AG09309 (cell line): ENCODE measurements around the gene BET1L.

Source experiments
- DNase-seq: peaks from one replicate; pipeline ENCODE4 v3.0.0-alpha.2; 2010; ENCODE audit warnings: low read depth
- H3K4me3 ChIP-seq: 2 replicates; pipeline ENCODE4 v1.5.1; 2011; ENCODE audit warnings: mild to moderate bottlenecking, low read depth, low read length, moderate library complexity; ENCODE audit not compliant: control insufficient read depth
- TF ChIP-seq, protein P1 (sequence below): IDR thresholded peaks from 2 replicates; pipeline ENCODE4 v1.5.1; 2011; ENCODE audit warnings: mild to moderate bottlenecking, low read depth, low read length, inconsistent platforms; ENCODE audit not compliant: insufficient read depth, control insufficient read depth; ENCODE audit errors: missing control alignments

Gene BET1L

DNA sequence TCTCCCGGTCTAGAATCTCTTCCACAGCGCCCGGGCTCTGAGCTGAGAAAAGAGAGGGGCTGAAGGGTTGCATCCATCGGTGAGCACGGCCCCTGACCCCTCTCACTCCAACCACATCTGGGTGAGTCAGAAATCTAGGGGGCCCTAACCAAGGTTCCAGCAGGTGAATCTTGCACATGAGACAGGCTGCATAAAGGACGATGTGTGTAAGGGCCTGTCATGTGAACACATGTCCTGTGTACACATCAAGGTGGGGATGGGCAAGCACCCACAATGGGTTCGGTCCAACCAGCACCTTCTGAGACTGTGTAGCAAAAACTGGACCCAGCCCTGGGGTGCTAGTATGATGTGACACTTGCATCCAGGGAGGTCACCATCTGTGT, 1.2 kb downstream of the BET1L start:
- DNase-seq = no peak
- peak overlapping the region; percentile 91 for H3K4me3 ChIP-seq
- TF ChIP-seq, protein P1, sequence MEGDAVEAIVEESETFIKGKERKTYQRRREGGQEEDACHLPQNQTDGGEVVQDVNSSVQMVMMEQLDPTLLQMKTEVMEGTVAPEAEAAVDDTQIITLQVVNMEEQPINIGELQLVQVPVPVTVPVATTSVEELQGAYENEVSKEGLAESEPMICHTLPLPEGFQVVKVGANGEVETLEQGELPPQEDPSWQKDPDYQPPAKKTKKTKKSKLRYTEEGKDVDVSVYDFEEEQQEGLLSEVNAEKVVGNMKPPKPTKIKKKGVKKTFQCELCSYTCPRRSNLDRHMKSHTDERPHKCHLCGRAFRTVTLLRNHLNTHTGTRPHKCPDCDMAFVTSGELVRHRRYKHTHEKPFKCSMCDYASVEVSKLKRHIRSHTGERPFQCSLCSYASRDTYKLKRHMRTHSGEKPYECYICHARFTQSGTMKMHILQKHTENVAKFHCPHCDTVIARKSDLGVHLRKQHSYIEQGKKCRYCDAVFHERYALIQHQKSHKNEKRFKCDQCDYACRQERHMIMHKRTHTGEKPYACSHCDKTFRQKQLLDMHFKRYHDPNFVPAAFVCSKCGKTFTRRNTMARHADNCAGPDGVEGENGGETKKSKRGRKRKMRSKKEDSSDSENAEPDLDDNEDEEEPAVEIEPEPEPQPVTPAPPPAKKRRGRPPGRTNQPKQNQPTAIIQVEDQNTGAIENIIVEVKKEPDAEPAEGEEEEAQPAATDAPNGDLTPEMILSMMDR = no peak

DNA sequence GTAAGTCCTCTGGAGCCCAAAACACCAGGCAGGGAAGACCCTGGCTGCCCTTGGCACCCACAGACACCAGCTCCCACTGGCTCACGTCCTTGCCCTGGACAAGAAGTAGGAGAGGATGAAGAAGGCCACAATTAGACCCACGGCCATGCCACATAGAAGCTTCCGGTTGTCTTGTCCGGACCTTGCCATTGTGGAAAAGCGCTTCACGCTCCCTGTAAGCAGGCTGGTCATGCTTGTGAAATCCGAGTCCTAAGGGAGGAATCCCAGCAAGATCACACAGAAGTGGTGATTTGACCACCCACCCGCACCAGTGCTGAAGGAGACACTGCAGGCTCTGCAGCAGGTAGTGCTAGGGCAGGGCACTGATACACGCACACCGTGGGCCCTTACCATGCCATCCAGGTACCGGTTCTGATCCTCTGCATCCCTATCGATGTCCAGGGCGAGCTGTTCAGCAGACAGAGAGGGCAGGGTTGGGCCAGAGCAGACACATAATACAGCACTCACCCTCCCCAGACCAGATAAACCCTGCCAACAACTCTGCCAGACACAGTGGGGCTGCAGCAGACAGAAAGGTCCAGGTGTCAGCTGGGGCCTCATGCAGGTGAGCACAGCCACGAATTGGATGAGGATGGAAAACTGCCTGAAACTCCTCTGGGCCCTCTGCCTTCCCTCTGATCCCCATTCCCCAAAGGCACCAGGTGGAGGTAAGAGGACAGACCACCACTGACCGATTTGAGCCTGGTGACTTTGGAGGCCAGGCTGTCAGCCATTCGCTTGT, 1.8 kb downstream of the BET1L start:
- TF ChIP-seq, protein P1 = no peak
- H3K4me3 ChIP-seq = peak overlapping the region; percentile 91
- no peak for DNase-seq

DNA sequence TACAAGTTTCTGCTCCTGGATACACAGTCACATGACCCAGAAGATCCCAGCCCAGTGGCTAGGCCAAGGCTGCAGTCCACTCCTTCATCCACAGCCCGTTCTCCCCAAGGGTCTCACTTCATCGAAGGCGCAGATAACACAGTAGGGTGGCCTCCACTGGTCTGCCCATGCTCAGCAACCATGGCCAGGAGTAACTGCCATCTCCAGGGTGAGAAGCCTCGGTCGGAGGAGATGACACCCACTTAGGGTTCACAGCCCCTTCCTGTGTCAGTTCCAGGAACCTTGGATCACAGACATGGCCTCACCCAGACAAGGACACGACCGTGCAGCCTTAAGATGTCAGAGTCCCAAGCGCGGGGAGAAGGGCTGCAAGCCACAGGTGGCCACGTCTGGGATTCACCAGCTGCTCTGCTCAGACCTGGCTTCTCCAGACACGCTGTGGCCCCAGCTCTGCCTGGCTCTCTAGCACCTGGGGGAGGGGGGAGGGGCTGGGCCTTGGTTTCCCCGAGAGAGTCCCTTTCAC, 2.6 kb downstream of the BET1L start:
- TF ChIP-seq, protein P1 = no peak
- H3K4me3 ChIP-seq = no peak overlapping the region
- DNase-seq = no peak

DNA sequence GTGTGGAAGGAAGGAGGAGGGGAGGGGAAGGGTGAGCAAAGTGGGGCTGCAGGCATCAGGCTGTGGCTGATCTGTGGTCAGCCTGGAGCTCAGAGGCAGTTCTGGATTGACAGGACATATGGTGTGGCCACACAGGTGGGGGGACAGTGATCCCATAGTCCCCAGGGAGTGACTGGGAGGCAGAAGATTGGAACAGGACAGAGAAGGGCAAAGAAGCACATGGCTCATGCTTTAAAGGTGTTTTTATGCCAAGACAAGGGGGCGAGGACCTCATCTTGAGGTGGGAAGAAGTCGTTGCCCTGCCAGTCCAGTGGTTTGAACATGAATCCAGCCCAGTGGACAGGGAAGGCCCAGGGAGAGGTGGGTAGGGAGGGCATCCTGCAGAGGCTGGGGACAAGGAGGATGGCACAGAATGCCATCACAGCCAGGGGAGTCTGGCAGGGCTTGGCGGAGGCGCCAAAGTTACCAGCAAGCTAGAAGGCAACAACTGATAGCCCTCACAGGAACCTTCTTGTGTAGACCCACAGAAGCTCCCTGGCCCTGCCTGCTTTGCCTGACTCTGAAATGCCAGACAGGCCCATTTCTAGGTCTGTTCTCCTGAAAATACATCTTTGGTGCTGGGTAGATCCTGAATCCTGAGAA, 3.1 kb downstream of the BET1L start:
- H3K4me3 ChIP-seq = no peak overlapping the region
- no peak for DNase-seq
- TF ChIP-seq, protein P1 = no peak

DNA sequence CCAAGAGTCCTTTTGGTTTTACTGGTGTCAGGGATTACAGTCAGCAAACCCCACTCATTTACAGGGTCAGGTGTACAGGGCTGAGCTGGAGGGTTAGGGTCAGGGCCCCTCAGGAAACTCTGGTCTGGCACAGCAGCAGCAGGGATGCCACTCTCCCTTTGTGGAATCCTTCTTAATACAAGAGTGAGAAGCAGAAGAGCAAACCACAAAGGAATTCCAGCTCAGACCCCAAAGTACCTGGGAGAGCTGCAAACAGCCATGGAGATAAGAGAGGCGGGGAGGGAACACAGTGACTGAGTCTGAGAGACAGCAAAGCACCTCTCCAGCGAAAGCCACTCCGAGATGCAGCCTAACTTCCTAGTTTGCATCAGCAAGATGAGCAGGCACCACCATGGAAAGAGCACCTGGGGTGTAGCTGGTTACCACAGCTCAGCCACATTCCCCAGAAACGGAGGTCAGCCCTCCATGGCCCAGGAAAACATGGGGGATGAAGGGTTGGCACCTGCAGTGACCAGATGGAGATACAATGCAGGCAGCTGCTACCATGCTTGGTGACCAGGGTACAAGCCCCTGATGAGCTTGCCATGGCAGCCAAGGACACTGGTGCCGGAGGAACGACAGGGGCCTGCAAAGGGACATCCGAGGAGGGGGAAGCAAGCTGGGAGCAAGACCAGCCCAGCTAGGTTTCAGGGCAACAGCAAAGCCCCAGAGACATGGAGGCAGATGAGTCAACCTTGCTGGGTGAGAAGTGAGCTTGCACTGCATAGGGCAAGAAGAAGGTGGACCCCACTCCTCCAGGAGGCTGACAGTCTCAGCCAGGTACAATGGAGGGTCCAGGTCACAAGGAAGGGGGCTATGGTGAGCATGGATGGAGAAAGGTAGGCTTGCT, 3.9 kb downstream of the BET1L start:
- TF ChIP-seq, protein P1 = no peak
- DNase-seq = no peak

DNA sequence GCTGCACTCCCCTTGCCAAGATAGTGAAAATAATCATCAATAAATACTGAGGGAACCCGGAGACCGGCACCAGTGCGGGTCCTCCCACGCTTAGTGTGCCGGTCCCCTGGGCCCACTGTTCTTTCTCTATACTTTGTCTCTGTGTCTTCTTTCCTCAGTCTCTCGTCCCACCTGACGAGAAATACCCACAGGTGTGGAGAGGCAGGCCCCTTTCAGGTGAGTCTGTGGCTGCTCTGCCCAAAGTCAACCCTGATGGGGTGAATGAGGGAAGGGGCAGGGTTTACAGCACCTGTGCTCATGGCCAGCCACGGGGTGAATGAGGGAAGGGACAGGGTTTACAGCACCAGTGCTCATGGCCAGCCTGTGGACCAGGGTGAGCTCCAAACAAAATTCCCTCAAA, 4.7 kb downstream of the BET1L start:
- TF ChIP-seq, protein P1 = no peak
- no peak overlapping the region for H3K4me3 ChIP-seq
- DNase-seq = no peak

More for the DNA sequence above, 3.9 kb downstream of the BET1L start:
- no peak overlapping the region for H3K4me3 ChIP-seq
